ENCODE results near the gene APP.

The APP gene

GRCh38 chr21:26047279-26047967, 123.1 kb downstream of the APP start:
- TF ChIP-seq EZH2phosphoT487 (IDR thresholded peaks at IDR 0.05; ENCODE audit: borderline replicate concordance, low read length), result no peak
- TF ChIP-seq CTCF (IDR thresholded peaks at IDR 0.05; ENCODE audit: low read depth, low read length, poor library complexity, severe bottlenecking), result no peak
- H3K27me3 ChIP-seq (ENCODE audit: control insufficient read depth, low read length), result no peaks in the 10 kb centered on the region
- no peaks in the 10 kb centered on the region for H3K79me2 ChIP-seq (ENCODE audit: control insufficient read depth, low read length)
- no peak overlapping the region for H3K27ac ChIP-seq (ENCODE audit: low read depth, low read length)
- H3K4me2 ChIP-seq (ENCODE audit: low read length), result no peak overlapping the region
- H3K9me3 ChIP-seq (ENCODE audit: control insufficient read depth, insufficient read depth, low read length), result no peaks in the 10 kb centered on the region
- H3K36me3 ChIP-seq (ENCODE audit: control insufficient read depth, low read length), result no peaks in the 10 kb centered on the region
- no peak overlapping the region for H3K4me3 ChIP-seq (ENCODE audit: low read length)
- no peaks in the 10 kb centered on the region for H3F3A ChIP-seq (ENCODE audit: control insufficient read depth, insufficient read depth)
- H4K20me1 ChIP-seq (ENCODE audit: control insufficient read depth, insufficient read depth, low read depth, low read length), result no peaks in the 10 kb centered on the region
- H3K4me1 ChIP-seq (ENCODE audit: control insufficient read depth, low read length), result no peaks in the 10 kb centered on the region
- no peaks in the 10 kb centered on the region for H3K9me2 ChIP-seq (replicated peaks; ENCODE audit: control insufficient read depth, low read length)

DNA sequence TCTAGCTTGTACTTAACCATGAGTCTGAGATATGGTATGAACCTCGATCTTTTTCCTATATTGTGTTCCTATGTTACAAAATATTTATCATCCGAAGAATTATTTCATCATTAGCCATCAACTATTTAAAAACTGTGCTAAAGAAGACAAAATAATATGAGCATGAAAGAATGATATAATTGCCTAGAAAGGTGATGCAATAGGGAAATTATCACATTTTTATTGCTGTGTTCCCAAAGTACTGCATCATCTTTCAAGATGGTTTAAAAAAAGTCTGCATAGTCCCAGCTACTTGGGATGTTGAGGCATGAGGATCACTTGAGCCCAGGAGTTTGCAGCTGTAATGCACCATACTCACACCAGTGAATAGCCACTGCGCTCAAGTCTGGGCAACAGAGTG, 126.7 kb downstream of the APP start:
- Histone ChIP-seq H3K4me2 (ENCODE audit: low read length) (no peak overlapping the region), H3K79me2 (ENCODE audit: control insufficient read depth, low read length) (no peaks in the 10 kb centered on the region), H3K4me1 (ENCODE audit: control insufficient read depth, low read length) (no peaks in the 10 kb centered on the region), H3K9me3 (ENCODE audit: control insufficient read depth, insufficient read depth, low read length) (no peaks in the 10 kb centered on the region), H3K9me2 (replicated peaks; ENCODE audit: control insufficient read depth, low read length) (no peaks in the 10 kb centered on the region), H3K36me3 (ENCODE audit: control insufficient read depth, low read length) (no peaks in the 10 kb centered on the region), H3K27ac (ENCODE audit: low read depth, low read length) (no peak overlapping the region), H3F3A (ENCODE audit: control insufficient read depth, insufficient read depth) (no peaks in the 10 kb centered on the region), H3K27me3 (ENCODE audit: control insufficient read depth, low read length) (no peaks in the 10 kb centered on the region), H4K20me1 (ENCODE audit: control insufficient read depth, insufficient read depth, low read depth, low read length) (no peaks in the 10 kb centered on the region), H3K4me3 (ENCODE audit: low read length) (no peak overlapping the region)
- TF ChIP-seq EZH2phosphoT487 (IDR thresholded peaks at IDR 0.05; ENCODE audit: borderline replicate concordance, low read length), result no peak
- TF ChIP-seq CTCF (IDR thresholded peaks at IDR 0.05; ENCODE audit: low read depth, low read length, poor library complexity, severe bottlenecking), result no peak

DNA sequence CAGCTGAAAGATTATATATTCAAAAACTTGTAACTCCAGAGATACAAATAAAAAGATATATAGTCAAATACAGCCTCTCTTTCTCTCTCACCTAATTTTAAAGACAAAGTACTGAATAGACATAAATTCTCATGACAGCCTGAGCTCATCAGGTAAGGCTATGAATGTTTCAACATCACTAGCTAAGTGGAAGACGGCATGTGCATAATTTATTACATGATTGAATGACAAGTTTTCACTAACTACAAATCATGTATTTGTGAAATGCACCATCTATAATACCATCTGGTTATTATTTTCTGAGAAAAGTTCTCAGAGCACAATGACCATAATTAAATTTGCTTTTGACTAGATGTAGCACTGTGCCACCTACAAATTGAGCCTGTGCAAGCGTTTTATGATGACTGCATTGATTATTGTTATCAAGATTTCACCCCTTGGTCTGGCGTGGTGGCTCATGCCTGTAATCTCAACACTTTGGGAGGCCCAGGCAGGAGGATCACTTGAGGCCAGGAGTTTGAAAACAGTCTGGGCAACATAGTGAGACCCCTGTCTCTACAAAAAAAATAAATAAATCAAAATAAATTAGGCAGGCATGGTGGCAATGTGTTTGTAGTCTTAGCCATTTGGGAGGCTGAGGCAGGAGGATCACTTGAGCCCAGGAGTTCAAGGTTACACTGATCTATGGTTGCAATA, 128.2 kb downstream of the APP start:
- H3K4me3 ChIP-seq (ENCODE audit: low read length), result no peak overlapping the region
- no peaks in the 10 kb centered on the region for H3K4me1 ChIP-seq (ENCODE audit: control insufficient read depth, low read length)
- H3K79me2 ChIP-seq (ENCODE audit: control insufficient read depth, low read length), result no peaks in the 10 kb centered on the region
- H3K27me3 ChIP-seq (ENCODE audit: control insufficient read depth, low read length), result no peaks in the 10 kb centered on the region
- H3K36me3 ChIP-seq (ENCODE audit: control insufficient read depth, low read length), result no peaks in the 10 kb centered on the region
- H3K4me2 ChIP-seq (ENCODE audit: low read length), result no peak overlapping the region
- H3K9me3 ChIP-seq (ENCODE audit: control insufficient read depth, insufficient read depth, low read length), result no peaks in the 10 kb centered on the region
- no peaks in the 10 kb centered on the region for H3K9me2 ChIP-seq (replicated peaks; ENCODE audit: control insufficient read depth, low read length)
- no peak for TF ChIP-seq EZH2phosphoT487 (IDR thresholded peaks at IDR 0.05; ENCODE audit: borderline replicate concordance, low read length)
- TF ChIP-seq CTCF (IDR thresholded peaks at IDR 0.05; ENCODE audit: low read depth, low read length, poor library complexity, severe bottlenecking), result no peak
- H3F3A ChIP-seq (ENCODE audit: control insufficient read depth, insufficient read depth), result no peaks in the 10 kb centered on the region
- H4K20me1 ChIP-seq (ENCODE audit: control insufficient read depth, insufficient read depth, low read depth, low read length), result no peaks in the 10 kb centered on the region
- H3K27ac ChIP-seq (ENCODE audit: low read depth, low read length), result no peak overlapping the region

Measured in DOHH2 (cell line).